ENCODE data around the gene SENP2. TPM values are rescaled to one million over a fixed set of nuclear protein-coding genes. Genes with fewer than 3 reads are reported as not detected.

The SENP2 gene
- polyA plus RNA-seq, 1 of the 3 experiments (the other 2 are of a cell fraction), result 7.1 TPM

- H3K27ac ChIP-seq (ENCODE audit: low read depth in 2 of 2, low read length in 1 of 2), result peak overlapping the region in 1 of 2 experiments; percentile 5; a peak in 1 of 4 replicates
- ChIA-PET CTCF (interaction anchor here (0.8 to 5.5 kb wide), 15 partner anchors 9 to 105 kb away, joined by 3 to 54 read pairs (median 5); no protein-coding TSS in a partner anchor), POLR2A (no interaction called here)
- no peak overlapping the region for H2AFZ ChIP-seq (ENCODE audit: low read depth)
- no peaks in the 10 kb centered on the region for H4K20me1 ChIP-seq (ENCODE audit: insufficient read depth)
- no peaks in the 10 kb centered on the region for H3K27me3 ChIP-seq (ENCODE audit: insufficient read depth)
- 100% methylated on average over 1 of the region's 1 CpG for WGBS (ENCODE audit: low lambda C conversion rate)
- H3F3A ChIP-seq (replicated peaks; ENCODE audit: insufficient read depth), result peaks cover 12% of the 10 kb centered on the region
- no peak overlapping the region for H3K9ac ChIP-seq
- H3K4me1 ChIP-seq (ENCODE audit: control insufficient read depth in 1 of 2, insufficient read depth in 2 of 2, low read depth in 1 of 2, low read length in 1 of 2), result no peaks in the 10 kb centered on the region
- H3K79me2 ChIP-seq (ENCODE audit: insufficient read depth), result peaks cover 61% of the 10 kb centered on the region
- no peak overlapping the region for H3K4me2 ChIP-seq
- H3K9me3 ChIP-seq, result no peaks in the 10 kb centered on the region
- TF ChIP-seq SMC3 (IDR thresholded peaks at IDR 0.05; ENCODE audit: low read depth, low read length), result no peak
- no peak for TF ChIP-seq TEAD4 (IDR thresholded peaks at IDR 0.05; ENCODE audit: borderline replicate concordance, insufficient read depth)
- TF ChIP-seq PBX3 (IDR thresholded peaks at IDR 0.05), result no peak
- TF ChIP-seq USF2 (IDR thresholded peaks at IDR 0.05; ENCODE audit: borderline replicate concordance, low read depth, low read length), result no peak
- no peak for TF ChIP-seq EZH2phosphoT487 (IDR thresholded peaks at IDR 0.05; ENCODE audit: borderline replicate concordance, low read depth)
- TF ChIP-seq USF1 (IDR thresholded peaks at IDR 0.05; ENCODE audit: borderline replicate concordance, low read depth), result no peak
- no peak for TF ChIP-seq JUND (IDR thresholded peaks at IDR 0.05)
- TF ChIP-seq EP300 (IDR thresholded peaks at IDR 0.05; ENCODE audit: borderline replicate concordance in 1 of 2, low read depth in 1 of 2, low read length in 1 of 2), result no peak
- no peak for TF ChIP-seq FOSL2 (IDR thresholded peaks at IDR 0.05; ENCODE audit: borderline replicate concordance, low read depth)
- no peak for TF ChIP-seq MAX (IDR thresholded peaks at IDR 0.05; ENCODE audit: low read depth)
- TF ChIP-seq GATA2 (CRISPR knock-in tag; IDR thresholded peaks at IDR 0.05), result no peak
- no peak for DNase-seq
- H3K9me2 ChIP-seq, result no peaks in the 10 kb centered on the region
- no peak overlapping the region for H3K4me3 ChIP-seq (ENCODE audit: low read depth in 2 of 2, low read length in 1 of 2)
- H3K36me3 ChIP-seq (replicated peaks in 1 of 2; ENCODE audit: control insufficient read depth in 1 of 2, insufficient read depth in 2 of 2, low read length in 1 of 2), result peaks cover 28 to 76% of the 10 kb centered on the region in 2 experiments
Measured at GRCh38 chr3:185678027-185678426, 91.9 kb downstream of the SENP2 start.

- Histone ChIP-seq H4K20me1 (ENCODE audit: insufficient read depth) (no peaks in the 10 kb centered on the region), H3K27ac (ENCODE audit: low read depth in 2 of 2, low read length in 1 of 2) (no peak overlapping the region; a peak in 1 of 4 replicates), H3K9ac (no peak overlapping the region), H3K27me3 (ENCODE audit: insufficient read depth) (no peaks in the 10 kb centered on the region), H3K79me2 (ENCODE audit: insufficient read depth) (peaks cover 67% of the 10 kb centered on the region), H3K4me2 (no peak overlapping the region), H3F3A (replicated peaks; ENCODE audit: insufficient read depth) (peaks cover 16% of the 10 kb centered on the region), H2AFZ (ENCODE audit: low read depth) (no peak overlapping the region), H3K9me2 (no peaks in the 10 kb centered on the region), H3K9me3 (no peaks in the 10 kb centered on the region), H3K4me1 (ENCODE audit: control insufficient read depth in 1 of 2, insufficient read depth in 2 of 2, low read depth in 1 of 2, low read length in 1 of 2) (no peaks in the 10 kb centered on the region), H3K36me3 (replicated peaks in 1 of 2; ENCODE audit: control insufficient read depth in 1 of 2, insufficient read depth in 2 of 2, low read length in 1 of 2) (peaks cover 11 to 78% of the 10 kb centered on the region in 2 experiments), H3K4me3 (ENCODE audit: low read depth in 2 of 2, low read length in 1 of 2) (no peak overlapping the region)
- ChIA-PET POLR2A (no interaction called here), CTCF (interaction anchor here (1.0 to 5.5 kb wide), 4 partner anchors 12 to 89 kb away, joined by 3 to 54 read pairs (median 28); no protein-coding TSS in a partner anchor)
- no peak for DNase-seq
- TF ChIP-seq EP300 (IDR thresholded peaks at IDR 0.05; ENCODE audit: borderline replicate concordance in 1 of 2, low read depth in 1 of 2, low read length in 1 of 2), result no peak
- no peak for TF ChIP-seq RCOR1 (IDR thresholded peaks at IDR 0.05; ENCODE audit: low read length)
- TF ChIP-seq TAF1 (IDR thresholded peaks at IDR 0.05; ENCODE audit: borderline replicate concordance, low read depth, low read length), result no peak
- no peak for TF ChIP-seq NRF1 (IDR thresholded peaks at IDR 0.05; ENCODE audit: low read depth, low read length)
- no peak for TF ChIP-seq GABPA (IDR thresholded peaks at IDR 0.05; ENCODE audit: low read depth)
- no peak for TF ChIP-seq USF2 (IDR thresholded peaks at IDR 0.05; ENCODE audit: borderline replicate concordance, low read depth, low read length)
- TF ChIP-seq REST (IDR thresholded peaks at IDR 0.05; ENCODE audit: low read depth, low read length), result no peak
- no peak for TF ChIP-seq JUND (IDR thresholded peaks at IDR 0.05)
- 40% methylated on average over 4 of the region's 4 CpGs for WGBS (ENCODE audit: low lambda C conversion rate)
Measured at GRCh38 chr3:185680231-185680630, 94.1 kb downstream of the SENP2 start.

Measured in SK-N-SH (cell line).